HepG2 (cell line): ENCODE data around the gene TDRD3. TPM values are rescaled to one million over a fixed set of nuclear protein-coding genes. Genes with fewer than 3 reads are reported as not detected.

Experiments used
- ATAC-seq: fragments of 200-7000 bp; cut with Tn5 transposase; 3 replicates; pipeline ENCODE4 v1.9.1; 2020; ENCODE audit warnings: mild to moderate bottlenecking, moderate library complexity
- BruUV-seq: library from RNA; stranded (reverse); fragments of 400-500 nt; replicated peaks from 2 replicates; lab custom pipeline; 2021; lab: Mats Ljungman, UMichigan
- CTCF ChIA-PET: fragments of 300-600 bp; formaldehyde crosslinking; extraction: SDS; loops from one replicate; lab custom pipeline; 2021; ENCODE audit warnings: low total read pairs, inconsistent platforms, low intra/inter-chr PET ratio; lab: Yijun Ruan, JAX
- POLR2A ChIA-PET: fragments of 350-600 bp; sonication (Branson Sonifier 250); formaldehyde crosslinking; loops from one replicate; lab custom pipeline; 2020; ENCODE audit warnings: antibody characterized with exemption, inconsistent platforms; lab: Yijun Ruan, JAX
- DNase-seq: peaks from one replicate; pipeline ENCODE4 v3.0.0-alpha.2; 2015; ENCODE audit warnings: low spot score
- FAIRE-seq: peaks from 3 replicates; lab custom pipeline; 2011; peaks lifted over from hg19 to GRCh38; lab: Jason Lieb, UNC
- H2AFZ ChIP-seq: one replicate; pipeline ENCODE4 v1.6.1; 2011; ENCODE audit warnings: low read length, inconsistent platforms
- H3K27ac ChIP-seq: fragments of 300-600 bp; 3 replicates; pipeline ENCODE4 v1.8.0; 2011; ENCODE audit warnings: mixed run types, mild to moderate bottlenecking, mixed read lengths, low read length, inconsistent platforms; ENCODE audit not compliant: insufficient read depth; ENCODE audit errors: extremely low read length
- H3K27me3 ChIP-seq, 2 experiments: fragments of 200-600 bp in 1 of 2; 2 replicates in 1 of 2; 3 replicates in 1 of 2; pipeline versions ENCODE4 v1.6.0 to v1.8.0; 2011; ENCODE audit warnings: low read length in 2 of 2, mild to moderate bottlenecking in 2 of 2, moderate library complexity in 2 of 2, inconsistent platforms in 1 of 2; ENCODE audit not compliant: insufficient read depth in 2 of 2, control insufficient read depth in 1 of 2
- H3K36me3 ChIP-seq, 2 experiments: fragments of 200-600 bp in 1 of 2; replicated peaks in 1 of 2; 2 replicates in 1 of 2; 3 replicates in 1 of 2; pipeline versions ENCODE4 v1.5.1 to v1.8.0; 2011; ENCODE audit warnings: low read length in 2 of 2, inconsistent platforms in 1 of 2; ENCODE audit not compliant: insufficient read depth in 2 of 2, control insufficient read depth in 1 of 2
- H3K4me1 ChIP-seq: 2 replicates; pipeline ENCODE4 v1.5.1; 2012; ENCODE audit warnings: low read length, inconsistent platforms; ENCODE audit not compliant: insufficient read depth
- H3K4me2 ChIP-seq: 2 replicates; pipeline ENCODE4 v1.6.0; 2011; ENCODE audit warnings: low read depth, low read length, inconsistent platforms
- H3K4me3 ChIP-seq, 3 experiments: fragments of 200-600 bp in 1 of 3; sonication (generic), shearing (Covaris generic) in 1 of 3; replicated peaks in 1 of 3; 2 replicates each; pipeline ENCODE4 v1.5.1; 2011 to 2016; ENCODE audit warnings: low read length in 3 of 3, inconsistent platforms in 2 of 3, low read depth in 2 of 3, mild to moderate bottlenecking in 2 of 3, control low read depth in 1 of 3, mixed read lengths in 1 of 3; ENCODE audit not compliant: insufficient read depth in 1 of 3
- H3K79me2 ChIP-seq: one replicate; pipeline ENCODE4 v1.6.1; 2011; ENCODE audit warnings: low read length, inconsistent platforms; ENCODE audit not compliant: insufficient read depth
- H3K9ac ChIP-seq: 2 replicates; pipeline ENCODE4 v1.6.0; 2011; ENCODE audit warnings: mild to moderate bottlenecking, low read depth, low read length, inconsistent platforms; ENCODE audit not compliant: insufficient read depth
- H3K9me3 ChIP-seq: 2 replicates; pipeline ENCODE4 v1.5.1; 2012; ENCODE audit warnings: mild to moderate bottlenecking, low read length
- H4K20me1 ChIP-seq: 2 replicates; pipeline ENCODE4 v1.6.0; 2011; ENCODE audit warnings: inconsistent platforms, mild to moderate bottlenecking, low read length, moderate library complexity; ENCODE audit not compliant: insufficient read depth
- ADNP ChIP-seq: sonication (generic); formaldehyde crosslinking; IDR thresholded peaks from 2 replicates; pipeline ENCODE4 v1.4.0; 2020; ENCODE audit warnings: missing genetic modification reagents
- FOXA1 ChIP-seq, 2 experiments: fragments of 450-650 bp in 1 of 2; sonication (generic) in 1 of 2; formaldehyde crosslinking in 1 of 2; IDR thresholded peaks; 2 replicates each; pipeline versions ENCODE4 v1.4.0 to v1.6.1; 2016 to 2020; ENCODE audit warnings: missing genetic modification reagents in 1 of 2
- HINFP ChIP-seq: sonication (generic); formaldehyde crosslinking; IDR thresholded peaks from 2 replicates; pipeline ENCODE4 v1.4.0; 2020; ENCODE audit warnings: low read depth, mild to moderate bottlenecking, missing genetic modification reagents
- LRRFIP1 ChIP-seq: sonication (generic); formaldehyde crosslinking; conservative IDR thresholded peaks from 2 replicates; pipeline ENCODE4 v1.4.0; 2020; ENCODE audit warnings: missing genetic modification reagents
- MYC ChIP-seq: sonication (generic); formaldehyde crosslinking; IDR thresholded peaks from 2 replicates; pipeline ENCODE4 v1.9.0; 2021; ENCODE audit warnings: missing genetic modification reagents, borderline replicate concordance
- NR2F2 ChIP-seq: IDR thresholded peaks from 2 replicates; pipeline ENCODE4 v1.6.1; 2012; ENCODE audit warnings: low read depth, inconsistent platforms, borderline replicate concordance
- PAX8 ChIP-seq: sonication (generic); formaldehyde crosslinking; IDR thresholded peaks from 2 replicates; pipeline ENCODE4 v1.8.0; 2022; ENCODE audit warnings: mild to moderate bottlenecking, missing genetic modification reagents, borderline replicate concordance
- SNAPC2 ChIP-seq: sonication (generic); formaldehyde crosslinking; IDR thresholded peaks from 2 replicates; pipeline ENCODE4 v1.8.1; 2022; ENCODE audit warnings: mild to moderate bottlenecking, missing genetic modification reagents
- ZBTB7B ChIP-seq: sonication (generic); formaldehyde crosslinking; IDR thresholded peaks from 2 replicates; pipeline ENCODE4 v1.4.0; 2020; ENCODE audit warnings: missing genetic modification reagents
- ZNF343 ChIP-seq: sonication (generic); formaldehyde crosslinking; IDR thresholded peaks from 2 replicates; pipeline ENCODE4 v1.4.0; 2020; ENCODE audit warnings: mild to moderate bottlenecking, missing genetic modification reagents
- ZNF468 ChIP-seq: sonication (generic); formaldehyde crosslinking; IDR thresholded peaks from 2 replicates; pipeline ENCODE4 v1.8.0; 2022; ENCODE audit warnings: mild to moderate bottlenecking, moderate library complexity, missing genetic modification reagents
- ZNF563 ChIP-seq: sonication (generic); formaldehyde crosslinking; IDR thresholded peaks from 2 replicates; pipeline ENCODE4 v1.8.0; 2022; ENCODE audit warnings: mild to moderate bottlenecking, moderate library complexity, missing genetic modification reagents
- ZNF792 ChIP-seq: IDR thresholded peaks from 2 replicates; pipeline ENCODE4 v1.6.1; 2016
- WGBS: methylation state at CpG from one replicate; pipeline ENCODE4 v1.1.6; 2017; ENCODE audit warnings: low lambda C conversion rate; 5-methylcytosine and 5-hydroxymethylcytosine counted together
- in situ Hi-C: cut with HindIII; loops from 2 replicates; pipeline ENCODE4 v1.10.0; 2017; ENCODE audit warnings: low pct_unique_long_range_greater_than_20kb; ENCODE audit not compliant: extremely low pct_ligation_motif_present
- intact Hi-C: fragments of 100-400 bp; cut with micrococcal nuclease; formaldehyde crosslinking; loops from one replicate; pipeline ENCODE4 v1.10.0; 2022; ENCODE audit not compliant: unreplicated experiment
- polyA plus RNA-seq, 8 experiments: library from polyadenylated mRNA; depleted of rRNA in 3 of 8; stranded (reverse) in 7 of 8; unstranded in 1 of 8; fragments of >200 nt; fragmentation: Illumina TruSeq in 4 of 8; extraction: Trizol in 4 of 8; gene quantifications; 2 replicates each; pipeline versions ENCODE4 v1.2.1 to v1.2.3, GENCODE V29; 2011 to 2016; ENCODE audit warnings: low read depth in 4 of 8, missing spikeins in 1 of 8, mixed read lengths in 1 of 8; ENCODE audit not compliant: insufficient read depth in 1 of 8
- total RNA-seq, 5 experiments: library from RNA; depleted of rRNA; stranded (reverse); fragments of >200 nt; fragmentation: Illumina TruSeq; extraction: Trizol; gene quantifications; 2 replicates each; pipeline ENCODE4 v1.2.3, GENCODE V29; 2016; ENCODE audit warnings: low read depth in 1 of 5
- TF ChIP-seq, protein P1 (sequence below): sonication (generic); formaldehyde crosslinking; IDR thresholded peaks from 2 replicates; pipeline ENCODE4 v1.4.0; 2020; ENCODE audit warnings: mild to moderate bottlenecking, missing genetic modification reagents

TDRD3 gene
- total and polyA plus RNA-seq, 2 of the 13 experiments (the other 11 are each of a cell fraction or from before 2014, with no cell fraction given), result 4.7 to 11.8 TPM

DNA sequence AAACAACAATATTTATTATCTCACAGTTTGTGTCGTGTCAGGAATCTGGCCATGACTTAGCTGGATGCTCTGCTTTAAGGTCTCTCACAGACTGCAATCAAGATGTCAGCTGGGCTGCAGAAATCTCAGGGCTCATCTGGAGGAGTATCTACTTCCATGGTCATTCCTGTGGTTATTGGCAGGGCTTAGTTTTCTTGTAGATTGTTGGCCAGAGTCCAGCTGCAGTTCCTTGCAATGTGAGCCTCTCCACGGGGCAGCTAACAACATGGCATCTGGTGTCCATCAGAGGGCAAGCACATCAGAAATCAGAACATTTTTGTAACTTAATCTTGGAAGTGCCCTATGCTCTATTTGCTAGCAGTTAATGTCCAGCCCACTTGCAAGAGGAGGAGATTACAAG is 45.7 kb upstream of the TDRD3 start:
- Histone ChIP-seq H3K79me2 (no peaks in the 10 kb centered on the region), H3K9ac (no peak overlapping the region), H3K27me3 (peaks cover 0 to 9% of the 10 kb centered on the region in 2 experiments; a peak in 3 of 5 replicates), H3K4me1 (no peaks in the 10 kb centered on the region), H3K4me2 (no peak overlapping the region), H2AFZ (no peak overlapping the region), H3K9me3 (no peaks in the 10 kb centered on the region), H3K27ac (no peak overlapping the region), H3K4me3 (no peak overlapping the region), H4K20me1 (no peaks in the 10 kb centered on the region), H3K36me3 (no peaks in the 10 kb centered on the region)
- no peak for DNase-seq
- ChIA-PET POLR2A (no interaction called here), CTCF (no interaction called here)
- ATAC-seq, result no peak
- no peak for FAIRE-seq
- intact Hi-C loops, result no loop called here
- WGBS, result 0% methylated on average over 2 of the region's 2 CpGs
- in situ Hi-C loops, result no loop called here
- BruUV-seq, result no TSS peak
- TF ChIP-seq, protein P1, sequence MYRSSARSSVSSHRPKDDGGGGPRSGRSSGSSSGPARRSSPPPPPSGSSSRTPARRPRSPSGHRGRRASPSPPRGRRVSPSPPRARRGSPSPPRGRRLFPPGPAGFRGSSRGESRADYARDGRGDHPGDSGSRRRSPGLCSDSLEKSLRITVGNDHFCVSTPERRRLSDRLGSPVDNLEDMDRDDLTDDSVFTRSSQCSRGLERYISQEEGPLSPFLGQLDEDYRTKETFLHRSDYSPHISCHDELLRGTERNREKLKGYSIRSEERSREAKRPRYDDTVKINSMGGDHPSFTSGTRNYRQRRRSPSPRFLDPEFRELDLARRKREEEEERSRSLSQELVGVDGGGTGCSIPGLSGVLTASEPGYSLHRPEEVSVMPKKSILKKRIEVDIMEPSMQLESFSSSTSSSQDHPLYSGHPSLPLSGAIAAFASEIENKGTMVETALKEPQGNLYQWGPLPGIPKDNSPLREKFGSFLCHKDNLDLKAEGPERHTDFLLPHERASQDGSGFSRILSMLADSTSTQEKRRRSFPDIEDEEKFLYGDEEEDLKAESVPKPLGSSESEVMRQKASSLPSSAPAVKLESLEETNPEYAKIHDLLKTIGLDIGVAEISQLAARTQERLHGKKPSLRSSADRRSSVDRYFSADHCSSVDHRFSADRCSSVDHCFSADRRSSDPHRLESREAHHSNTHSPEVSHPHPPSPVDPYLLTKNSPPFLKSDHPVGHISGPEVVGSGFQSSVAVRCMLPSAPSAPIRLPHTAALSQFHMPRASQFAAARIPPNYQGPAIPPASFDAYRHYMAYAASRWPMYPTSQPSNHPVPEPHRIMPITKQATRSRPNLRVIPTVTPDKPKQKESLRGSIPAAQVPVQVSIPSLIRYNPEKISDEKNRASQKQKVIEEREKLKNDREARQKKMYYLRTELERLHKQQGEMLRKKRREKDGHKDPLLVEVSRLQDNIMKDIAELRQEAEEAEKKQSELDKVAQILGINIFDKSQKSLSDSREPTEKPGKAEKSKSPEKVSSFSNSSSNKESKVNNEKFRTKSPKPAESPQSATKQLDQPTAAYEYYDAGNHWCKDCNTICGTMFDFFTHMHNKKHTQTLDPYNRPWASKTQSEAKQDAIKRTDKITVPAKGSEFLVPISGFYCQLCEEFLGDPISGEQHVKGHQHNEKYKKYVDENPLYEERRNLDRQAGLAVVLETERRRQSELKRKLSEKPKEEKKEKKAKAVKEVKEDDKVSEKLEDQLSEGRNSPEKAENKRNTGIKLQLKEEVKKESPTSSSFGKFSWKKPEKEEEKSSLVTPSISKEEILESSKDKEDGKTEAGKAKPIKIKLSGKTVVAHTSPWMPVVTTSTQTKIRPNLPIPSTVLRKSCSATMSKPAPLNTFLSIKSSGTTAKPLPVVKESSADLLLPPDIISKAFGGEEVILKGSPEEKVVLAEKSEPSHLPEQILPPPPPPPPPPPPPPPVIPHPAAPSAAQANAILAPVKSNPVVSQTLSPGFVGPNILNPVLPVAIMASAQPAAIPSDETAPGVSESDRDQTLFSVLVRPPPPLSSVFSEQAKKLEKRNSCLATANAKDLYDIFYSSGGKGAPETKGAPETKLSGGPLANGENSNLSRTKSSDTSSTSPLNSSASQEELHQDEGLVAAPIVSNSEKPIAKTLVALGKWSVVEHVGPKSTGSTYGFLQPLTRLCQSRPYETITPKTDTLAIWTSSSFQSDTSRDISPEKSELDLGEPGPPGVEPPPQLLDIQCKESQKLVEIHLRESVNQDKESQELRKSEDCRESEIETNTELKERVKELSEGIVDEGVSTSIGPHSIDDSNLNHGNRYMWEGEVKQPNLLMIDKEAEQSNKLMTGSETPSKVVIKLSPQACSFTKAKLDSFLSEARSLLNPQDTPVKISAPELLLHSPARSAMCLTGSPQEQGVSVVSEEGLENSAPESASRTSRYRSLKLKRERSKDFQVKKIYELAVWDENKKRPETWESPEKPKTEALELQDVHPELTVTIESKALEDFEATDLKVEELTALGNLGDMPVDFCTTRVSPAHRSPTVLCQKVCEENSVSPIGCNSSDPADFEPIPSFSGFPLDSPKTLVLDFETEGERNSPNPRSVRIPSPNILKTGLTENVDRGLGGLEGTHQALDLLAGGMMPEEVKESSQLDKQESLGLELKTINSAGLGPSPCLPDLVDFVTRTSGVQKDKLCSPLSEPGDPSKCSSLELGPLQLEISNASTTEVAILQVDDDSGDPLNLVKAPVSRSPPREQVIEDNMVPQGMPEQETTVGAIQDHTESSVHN (CRISPR knock-in tag), result no peak
- TF ChIP-seq NR2F2 (no peak), ZBTB7B (CRISPR knock-in tag) (no peak), PAX8 (CRISPR knock-in tag) (no peak), SNAPC2 (CRISPR knock-in tag) (no peak), HINFP (no peak), FOXA1 (IDR thresholded peaks at IDR 0.05) (no peak), FOXA1 (CRISPR knock-in tag; IDR thresholded peaks at IDR 0.05) (no peak), ZNF792 (CRISPR knock-in tag) (no peak), ZNF468 (CRISPR knock-in tag) (no peak), ZNF563 (no peak), ZNF343 (CRISPR knock-in tag) (no peak), ADNP (CRISPR knock-in tag) (no peak), MYC (CRISPR knock-in tag) (no peak), LRRFIP1 (no peak)
